GM18861 (cell line): ENCODE data around the gene NEU4.
"Not testable (repeated sequence)": the region's sequence is repeated elsewhere in the genome, so short reads cannot be mapped to it uniquely, and the experiment has no call there.

Experiments
- ATAC-seq: cut with Tn5 transposase; IDR thresholded peaks from one replicate; pipeline ENCODE4 v1.9.1; 2021; ENCODE audit not compliant: unreplicated experiment

NEU4 gene, protein sequence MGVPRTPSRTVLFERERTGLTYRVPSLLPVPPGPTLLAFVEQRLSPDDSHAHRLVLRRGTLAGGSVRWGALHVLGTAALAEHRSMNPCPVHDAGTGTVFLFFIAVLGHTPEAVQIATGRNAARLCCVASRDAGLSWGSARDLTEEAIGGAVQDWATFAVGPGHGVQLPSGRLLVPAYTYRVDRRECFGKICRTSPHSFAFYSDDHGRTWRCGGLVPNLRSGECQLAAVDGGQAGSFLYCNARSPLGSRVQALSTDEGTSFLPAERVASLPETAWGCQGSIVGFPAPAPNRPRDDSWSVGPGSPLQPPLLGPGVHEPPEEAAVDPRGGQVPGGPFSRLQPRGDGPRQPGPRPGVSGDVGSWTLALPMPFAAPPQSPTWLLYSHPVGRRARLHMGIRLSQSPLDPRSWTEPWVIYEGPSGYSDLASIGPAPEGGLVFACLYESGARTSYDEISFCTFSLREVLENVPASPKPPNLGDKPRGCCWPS

DNA sequence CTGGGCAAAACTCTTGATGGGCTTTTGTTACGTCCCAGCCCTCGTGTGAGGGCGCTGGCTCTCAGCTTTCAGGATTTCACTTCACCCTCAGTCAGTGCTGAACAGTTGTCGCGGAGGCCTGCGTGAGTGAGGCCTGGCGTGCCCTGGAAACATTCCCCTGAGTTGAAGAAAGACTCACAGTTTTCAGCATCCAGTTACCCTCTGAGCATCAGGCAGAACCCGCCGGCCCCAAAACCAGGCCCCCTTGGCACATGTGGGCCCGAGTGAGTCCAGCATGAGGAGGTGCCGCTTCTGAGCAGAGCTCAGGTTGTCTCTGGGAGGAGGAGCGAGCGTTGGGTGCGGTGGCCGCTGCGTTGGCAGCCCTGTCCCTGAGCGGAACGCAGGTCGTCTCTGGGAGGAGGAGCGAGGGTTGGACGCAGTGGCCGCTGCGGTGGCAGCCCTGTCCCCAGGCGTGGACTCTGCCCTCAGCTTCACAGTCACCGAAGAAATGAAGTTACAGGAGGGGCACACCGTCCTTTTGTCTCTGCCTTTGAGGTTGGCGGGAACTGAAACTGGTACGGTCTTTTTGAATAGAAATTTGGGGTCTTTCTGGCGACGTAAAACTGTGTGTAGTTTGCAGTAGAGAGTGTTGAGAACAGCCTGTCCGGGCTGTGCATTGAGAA is at the start of gene NEU4:
TSS of gene NEU4 (plus strand) at position 473 of the 662 bp plus-strand sequence. CDS start 5,292 bp downstream, outside the sequence.
- ATAC-seq, result no peak

GRCh38 chr2:241759893-241760292 is 49.1 kb upstream of the NEU4 start:
- not testable (repeated sequence) for ATAC-seq

GRCh38 chr2:241760301-241760771 is 48.7 kb upstream of the NEU4 start:
- ATAC-seq, result no peak

- ATAC-seq, result no peak
These were observed 46.6 kb upstream of the NEU4 start for GRCh38 chr2:241762321-241762932.

DNA sequence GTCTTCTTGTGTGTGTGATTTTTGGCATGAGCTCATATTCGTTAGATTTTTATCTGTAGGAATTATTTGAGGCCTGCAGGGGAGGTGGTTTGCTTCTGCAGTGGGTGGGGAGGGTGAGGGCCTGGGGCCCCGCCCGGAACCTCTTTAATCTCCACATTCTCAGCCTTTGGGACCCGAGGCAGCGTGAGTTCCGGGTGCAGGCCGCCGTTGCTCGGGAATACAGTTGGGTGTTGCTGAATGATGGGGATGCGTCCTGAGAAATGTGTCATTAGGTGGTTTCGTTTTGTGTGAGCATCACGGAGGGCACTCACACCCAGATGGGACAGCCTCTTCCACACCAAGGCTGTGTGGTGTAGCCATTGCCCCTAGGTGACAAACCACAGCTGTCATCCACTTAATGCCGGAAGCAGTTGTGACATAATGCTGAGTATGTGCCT is 46.0 kb upstream of the NEU4 start:
- no peak for ATAC-seq

DNA sequence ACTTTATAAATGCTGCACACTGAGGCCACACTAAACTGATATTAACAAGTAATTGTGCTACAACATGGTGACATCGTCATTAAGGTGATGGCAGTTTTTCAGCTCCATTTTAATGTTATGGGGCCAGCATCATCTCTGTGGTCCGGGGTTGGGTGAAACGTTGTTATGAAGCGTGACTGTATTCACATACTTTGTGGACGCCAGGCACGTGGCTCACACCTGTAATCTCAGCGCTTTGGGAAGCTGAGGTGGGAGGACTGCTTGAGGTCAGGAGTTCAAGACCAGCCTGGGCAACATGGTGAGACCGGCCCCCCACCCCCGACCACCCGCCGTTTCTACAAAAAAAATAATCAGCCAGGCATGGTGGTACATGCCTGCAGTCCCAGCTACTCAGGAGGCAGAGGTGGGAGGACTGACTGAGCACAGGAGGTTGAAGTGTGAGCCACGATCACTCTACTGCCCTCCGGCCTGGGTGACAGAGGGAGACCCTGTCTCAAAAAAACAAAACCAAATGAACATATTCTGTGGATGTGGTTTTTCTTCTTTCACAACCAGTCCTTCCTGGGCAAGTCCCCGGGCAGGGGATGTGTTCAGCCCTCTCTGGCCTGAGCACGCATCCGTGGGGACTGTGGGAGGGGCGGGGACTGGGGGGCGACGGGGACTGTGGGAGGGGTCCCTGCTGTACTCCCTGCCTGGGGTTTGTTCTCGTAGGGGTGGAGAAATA is 45.3 kb upstream of the NEU4 start:
- ATAC-seq, result no peak

DNA sequence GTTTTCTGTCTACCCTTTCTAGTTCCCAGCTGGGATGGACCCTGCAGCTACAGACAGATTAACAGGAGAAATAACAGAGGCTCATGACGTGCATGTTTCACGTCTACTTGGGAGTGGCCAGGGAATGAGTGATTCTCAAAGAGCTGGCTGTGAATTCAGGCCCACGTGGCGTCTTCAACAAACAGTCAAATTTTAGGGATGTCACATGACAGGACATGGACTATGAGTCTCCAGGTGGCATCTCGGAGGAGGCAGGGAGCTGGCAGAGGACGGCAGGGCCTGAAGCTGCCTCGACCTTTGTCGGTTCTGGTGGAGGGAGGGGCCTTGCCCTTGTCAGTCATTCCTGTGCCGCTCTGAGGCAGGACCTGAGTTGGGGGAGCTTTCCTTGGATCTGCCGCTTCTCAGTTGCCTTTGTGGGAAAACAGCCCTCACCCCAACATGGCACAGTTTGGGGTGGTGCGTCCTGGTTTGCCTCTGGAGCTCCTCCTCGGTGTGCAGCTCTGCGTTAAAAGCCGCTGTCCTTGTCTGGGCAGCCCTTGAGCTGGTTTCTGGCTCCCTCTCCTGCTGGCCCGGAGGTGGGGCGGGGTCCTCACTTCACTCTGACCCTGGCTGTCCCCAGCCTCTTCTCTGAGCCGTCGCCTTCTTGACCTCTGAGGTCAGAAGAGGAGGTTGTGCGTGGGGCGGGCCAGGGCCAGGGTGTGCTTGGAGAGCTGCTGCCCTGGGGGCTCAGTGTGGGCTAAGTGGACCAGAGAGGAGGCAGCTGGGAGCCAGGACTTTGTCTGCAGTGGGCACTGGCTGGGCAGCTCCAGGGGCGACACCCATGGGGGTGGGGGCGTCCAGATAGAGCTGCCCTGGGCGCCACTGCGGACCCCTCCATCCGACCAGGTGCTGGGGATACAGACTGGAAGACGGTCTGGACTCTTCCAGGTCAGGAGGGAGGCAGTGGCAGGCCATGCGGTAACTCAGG is 44.4 kb upstream of the NEU4 start:
- ATAC-seq, result no peak

GRCh38 chr2:241767464-241768250 is 41.3 kb upstream of the NEU4 start:
- no peak for ATAC-seq

DNA sequence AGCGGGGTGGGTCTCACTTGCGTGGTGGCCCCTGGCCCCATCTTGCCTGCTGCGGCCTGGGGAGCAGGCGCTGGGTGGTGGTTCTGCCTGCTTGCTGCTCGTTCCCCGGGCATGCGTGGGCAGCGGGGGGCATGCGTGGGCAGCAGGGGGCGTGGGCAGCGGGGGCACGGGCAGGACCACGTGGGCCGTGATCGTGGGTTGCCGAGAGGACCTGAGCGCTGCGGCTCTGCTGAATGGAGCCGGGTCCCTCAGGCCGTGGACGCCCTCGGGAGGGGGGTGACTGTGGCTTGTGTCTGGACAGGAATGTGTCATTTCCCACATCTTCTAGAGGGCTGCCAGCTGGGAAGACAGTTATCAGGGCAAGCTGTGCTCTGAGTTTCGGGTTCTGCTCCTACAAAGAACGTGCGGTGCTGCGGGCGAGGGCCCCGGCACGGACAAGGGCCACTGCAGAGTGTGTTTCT is 40.7 kb upstream of the NEU4 start:
- ATAC-seq, result no peak

GRCh38 chr2:241768850-241769249 is 40.1 kb upstream of the NEU4 start:
- ATAC-seq, result no peak

- ATAC-seq, result no peak
These were observed 39.2 kb upstream of the NEU4 start for GRCh38 chr2:241769819-241770184.

GRCh38 chr2:241770185-241770935 is 38.6 kb upstream of the NEU4 start:
- no peak for ATAC-seq

- ATAC-seq, result no peak
These were observed 38.1 kb upstream of the NEU4 start for GRCh38 chr2:241770936-241771285.

- no peak for ATAC-seq
These were observed 37.5 kb upstream of the NEU4 start for GRCh38 chr2:241771286-241772062.

DNA sequence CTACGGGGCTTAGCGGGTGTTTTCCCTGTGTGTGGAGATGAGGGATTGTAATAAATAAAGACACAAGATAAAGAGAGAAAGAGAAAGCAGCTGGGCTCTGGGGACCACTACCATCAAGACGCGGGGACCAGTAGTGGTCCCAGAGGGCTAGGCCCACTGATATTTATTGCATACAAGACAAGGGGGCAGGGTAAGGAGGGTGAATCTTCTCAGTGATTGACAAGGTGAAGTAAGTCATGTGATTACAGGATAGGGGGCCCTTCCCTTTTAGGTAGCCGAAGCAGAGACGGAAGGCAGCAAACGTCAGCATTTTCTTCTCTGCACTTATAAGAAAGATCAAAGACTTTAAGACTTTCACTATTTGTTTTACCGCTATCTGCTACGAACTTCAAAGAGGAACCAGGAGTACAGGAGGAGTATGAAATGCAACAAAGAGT is 36.9 kb upstream of the NEU4 start:
- ATAC-seq, result no peak

GRCh38 chr2:241773511-241774418 is 35.2 kb upstream of the NEU4 start:
- no peak for ATAC-seq
